HFF-Myc (cell line): ENCODE data around the gene C2CD4D.

Experiments
- DNase-seq: peaks from one replicate; pipeline ENCODE4 v3.0.0-alpha.2; 2011; ENCODE audit warnings: low read depth; ENCODE audit errors: extremely low read depth
- H3K4me3 ChIP-seq: replicated peaks from 2 replicates; pipeline ENCODE4 v1.5.1; 2011; ENCODE audit warnings: low read depth, mild to moderate bottlenecking, control low read depth, low read length
- CTCF ChIP-seq: IDR thresholded peaks from 2 replicates; pipeline ENCODE4 v1.5.1; 2012; ENCODE audit warnings: mild to moderate bottlenecking, low read depth, low read length, control low read depth; ENCODE audit errors: missing control alignments

C2CD4D gene

DNA sequence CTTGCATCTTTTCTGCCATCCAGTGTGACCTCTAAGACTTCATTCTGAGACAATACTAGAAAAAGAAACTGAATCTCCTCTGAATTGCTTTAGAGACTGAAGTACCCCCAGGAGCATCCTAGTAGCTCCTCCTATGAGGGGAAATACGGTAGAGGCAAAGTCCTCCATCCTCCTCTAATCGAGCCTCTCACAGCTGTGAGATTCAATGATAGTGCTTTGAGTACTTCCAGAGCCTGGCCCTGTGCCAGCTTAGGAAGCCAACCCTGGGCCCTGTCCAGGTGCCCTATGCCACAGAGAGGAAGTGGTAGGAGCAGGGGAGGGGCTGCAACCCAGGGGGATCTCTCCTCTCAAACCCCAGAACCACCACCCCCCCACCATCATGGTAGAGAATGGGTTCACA lies 18.7 kb downstream of the C2CD4D start:
- H3K4me3 ChIP-seq = no peak overlapping the region
- DNase-seq = no peak

DNA sequence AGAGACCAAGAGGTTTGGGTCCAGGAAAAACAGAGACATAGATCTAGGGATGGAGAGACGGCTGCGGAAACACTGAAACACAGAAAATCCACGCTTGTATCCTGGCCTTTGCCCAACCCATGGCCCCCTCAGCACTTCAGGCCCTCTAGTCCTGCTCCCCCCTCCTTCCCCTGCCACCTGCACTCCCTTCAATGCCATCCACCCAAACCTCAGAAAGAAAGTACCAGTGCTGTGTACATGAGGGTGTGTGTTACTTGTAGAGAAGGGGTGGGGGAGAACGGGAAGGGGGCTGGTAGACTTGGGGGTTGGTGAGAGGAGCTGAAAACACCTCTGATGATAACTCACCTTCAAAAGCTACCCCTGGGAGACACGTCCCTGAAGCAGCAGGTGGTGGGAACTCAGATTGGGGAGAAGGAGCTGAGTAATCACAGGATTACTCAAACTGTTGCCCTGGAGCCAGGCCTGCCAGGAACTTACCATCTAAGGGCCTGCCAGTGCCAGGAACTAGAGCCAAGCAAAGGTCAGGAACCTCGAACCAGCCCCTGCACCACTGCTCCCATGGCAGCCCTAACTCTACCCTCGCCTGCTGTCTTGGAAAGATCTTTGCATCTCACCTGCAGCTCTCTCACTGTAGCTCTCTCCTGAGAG lies 19.5 kb downstream of the C2CD4D start:
- TF ChIP-seq CTCF = no peak
- no peak for DNase-seq
- H3K4me3 ChIP-seq = no peak overlapping the region

More for the DNA sequence above, 18.7 kb downstream of the C2CD4D start:
- TF ChIP-seq CTCF = no peak

DNA sequence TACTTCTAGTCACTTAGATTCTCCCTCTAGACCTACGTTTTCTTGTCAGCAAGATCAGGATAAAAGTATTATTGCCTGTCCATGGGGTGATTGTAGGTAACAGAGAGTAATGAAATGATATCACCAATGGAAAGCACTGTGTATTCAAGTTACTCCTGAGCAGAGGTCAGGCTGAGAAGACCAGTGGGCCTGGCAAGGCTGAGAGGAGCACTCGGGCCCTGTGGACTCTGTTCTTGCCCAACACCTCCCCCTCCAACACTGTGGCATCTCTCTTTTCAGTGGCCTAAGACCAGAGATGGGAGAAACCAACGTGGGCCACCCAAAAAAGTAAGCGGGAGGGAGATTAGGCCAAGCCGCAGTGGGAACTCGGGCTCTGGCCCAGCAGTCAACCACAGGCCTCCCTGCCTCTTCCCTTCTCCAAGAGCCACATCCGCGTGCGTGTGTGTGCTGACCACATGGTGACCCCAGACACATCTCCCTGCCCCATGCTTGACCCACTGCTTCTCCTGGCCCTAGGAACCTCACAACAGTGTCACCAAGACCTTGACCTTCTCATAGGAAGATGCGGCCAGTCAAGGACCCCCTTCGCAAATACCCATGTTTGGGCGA lies 20.3 kb downstream of the C2CD4D start:
- TF ChIP-seq CTCF = no peak
- no peak overlapping the region for H3K4me3 ChIP-seq
- no peak for DNase-seq

GRCh38 chr1:151817353-151817730 lies 22.3 kb downstream of the C2CD4D start:
- DNase-seq = no peak
- no peak overlapping the region for H3K4me3 ChIP-seq
- no peak for TF ChIP-seq CTCF

DNA sequence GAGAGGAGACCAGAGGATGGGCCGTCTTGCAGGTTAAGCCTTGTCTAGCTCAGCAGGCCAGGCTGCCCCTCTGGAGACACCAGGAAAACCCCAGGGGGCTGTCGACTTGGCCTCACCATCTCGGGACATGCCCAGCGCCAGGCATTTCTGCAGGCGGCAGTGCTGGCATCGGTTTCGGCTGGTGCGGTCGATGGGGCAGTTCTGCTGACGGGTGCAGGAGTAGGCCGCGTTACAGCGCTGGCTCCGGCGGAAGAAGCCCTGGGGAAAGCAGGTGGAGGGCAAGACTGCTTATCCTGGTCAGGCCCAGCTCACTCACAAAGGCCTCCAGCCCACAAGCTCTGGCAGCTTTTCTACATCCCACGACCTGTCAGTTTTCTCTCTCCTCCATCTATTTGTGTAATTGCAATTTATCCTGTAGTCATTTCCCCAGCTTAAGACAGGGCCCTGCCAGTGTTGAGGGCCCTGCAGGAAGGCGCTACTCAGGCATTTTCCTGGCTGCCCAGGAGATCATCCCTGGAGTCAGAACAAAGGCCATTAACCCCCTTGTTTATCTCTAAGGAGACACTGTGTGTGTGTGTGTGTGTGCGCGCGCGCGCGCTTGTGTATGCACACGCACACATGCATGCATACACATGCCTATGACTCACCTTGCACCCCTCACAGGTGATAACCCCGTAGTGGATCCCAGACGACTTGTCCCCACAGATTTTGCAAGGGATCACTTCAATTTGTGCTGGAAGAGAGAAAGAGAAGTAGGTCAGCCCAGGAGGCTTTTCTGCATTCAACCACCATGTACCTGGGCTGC lies 22.9 kb downstream of the C2CD4D start:
- no peak for DNase-seq
- no peak for TF ChIP-seq CTCF
- no peak overlapping the region for H3K4me3 ChIP-seq

- no peak for DNase-seq
- no peak overlapping the region for H3K4me3 ChIP-seq
- TF ChIP-seq CTCF = no peak
These were observed 23.8 kb downstream of the C2CD4D start for GRCh38 chr1:151815716-151816327.
